Fibroblast of pulmonary artery (primary cell): ENCODE results near the gene LRRIQ4.

ENCODE experiments used
- DNase-seq: peaks from one replicate; pipeline ENCODE4 v3.0.0-alpha.2; 2010; ENCODE audit warnings: low read depth
- H3K4me3 ChIP-seq: replicated peaks from 2 replicates; pipeline ENCODE4 v1.5.1; 2011; ENCODE audit warnings: low read depth, mild to moderate bottlenecking, control low read depth, low read length, moderate library complexity
- TF ChIP-seq, protein P1 (sequence below): IDR thresholded peaks from 2 replicates; pipeline ENCODE4 v1.5.1; 2011; ENCODE audit warnings: mild to moderate bottlenecking, control low read depth, low read length, inconsistent platforms; ENCODE audit errors: missing control alignments

The LRRIQ4 gene

DNA sequence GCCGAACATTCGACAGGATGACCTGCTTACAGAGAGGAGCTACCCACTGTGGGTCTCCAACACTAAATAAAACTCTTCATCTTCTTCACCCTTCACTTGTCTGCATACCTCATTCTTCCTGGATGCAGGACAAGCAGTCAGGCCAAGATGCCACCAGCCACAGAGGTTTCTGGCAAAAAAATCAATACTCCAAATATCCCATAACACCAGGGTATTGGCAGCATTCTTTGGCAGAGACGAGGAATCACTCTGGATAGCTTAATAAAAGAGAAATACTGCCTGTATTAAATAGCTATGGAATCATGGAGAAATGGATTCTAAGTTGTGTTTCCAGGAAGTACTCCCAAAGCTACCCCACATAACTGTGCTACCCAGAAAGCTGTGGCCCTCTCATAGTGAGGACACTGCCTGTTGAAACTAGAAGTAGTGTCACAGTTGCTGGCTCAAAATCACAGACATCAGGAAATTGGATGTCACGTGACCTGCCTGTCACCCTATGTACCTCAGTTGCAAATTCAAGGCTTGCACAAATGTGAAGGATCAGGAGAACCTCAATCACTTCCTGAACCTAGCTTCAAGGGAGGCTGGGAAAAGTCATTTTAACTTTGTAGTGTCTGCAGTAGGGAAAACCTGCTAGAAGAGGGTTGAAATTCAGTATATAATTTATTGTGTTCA lies 68.0 kb downstream of the LRRIQ4 start:
- TF ChIP-seq, protein P1, sequence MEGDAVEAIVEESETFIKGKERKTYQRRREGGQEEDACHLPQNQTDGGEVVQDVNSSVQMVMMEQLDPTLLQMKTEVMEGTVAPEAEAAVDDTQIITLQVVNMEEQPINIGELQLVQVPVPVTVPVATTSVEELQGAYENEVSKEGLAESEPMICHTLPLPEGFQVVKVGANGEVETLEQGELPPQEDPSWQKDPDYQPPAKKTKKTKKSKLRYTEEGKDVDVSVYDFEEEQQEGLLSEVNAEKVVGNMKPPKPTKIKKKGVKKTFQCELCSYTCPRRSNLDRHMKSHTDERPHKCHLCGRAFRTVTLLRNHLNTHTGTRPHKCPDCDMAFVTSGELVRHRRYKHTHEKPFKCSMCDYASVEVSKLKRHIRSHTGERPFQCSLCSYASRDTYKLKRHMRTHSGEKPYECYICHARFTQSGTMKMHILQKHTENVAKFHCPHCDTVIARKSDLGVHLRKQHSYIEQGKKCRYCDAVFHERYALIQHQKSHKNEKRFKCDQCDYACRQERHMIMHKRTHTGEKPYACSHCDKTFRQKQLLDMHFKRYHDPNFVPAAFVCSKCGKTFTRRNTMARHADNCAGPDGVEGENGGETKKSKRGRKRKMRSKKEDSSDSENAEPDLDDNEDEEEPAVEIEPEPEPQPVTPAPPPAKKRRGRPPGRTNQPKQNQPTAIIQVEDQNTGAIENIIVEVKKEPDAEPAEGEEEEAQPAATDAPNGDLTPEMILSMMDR = no peak
- no peak overlapping the region for H3K4me3 ChIP-seq
- DNase-seq = no peak

GRCh38 chr3:169886671-169887070 lies 74.0 kb downstream of the LRRIQ4 start:
- no peak overlapping the region for H3K4me3 ChIP-seq
- TF ChIP-seq, protein P1 = no peak
- DNase-seq = peak; percentile 80
